GM10266 (cell line): ENCODE data around the gene TFB2M.

Source experiments
- DNase-seq: peaks from one replicate; pipeline ENCODE4 v3.0.0; 2012; ENCODE audit errors: extremely low spot score
- CTCF ChIP-seq: IDR thresholded peaks from 2 replicates; pipeline ENCODE4 v1.5.1; 2012; ENCODE audit warnings: mild to moderate bottlenecking, low read depth; ENCODE audit not compliant: control insufficient read depth, insufficient read depth; ENCODE audit errors: missing control alignments

The TFB2M gene

GRCh38 chr1:246600579-246600978 is 34.5 kb upstream of the TFB2M start:
- no peak for TF ChIP-seq CTCF
- DNase-seq, result no peak

- no peak for DNase-seq
- no peak for TF ChIP-seq CTCF
Observed at GRCh38 chr1:246599315-246599714, 33.3 kb upstream of the TFB2M start.

- DNase-seq, result no peak
Observed at GRCh38 chr1:246597971-246598370, 31.9 kb upstream of the TFB2M start.

GRCh38 chr1:246597340-246597739 is 31.3 kb upstream of the TFB2M start:
- no peak for DNase-seq
- no peak for TF ChIP-seq CTCF

More at GRCh38 chr1:246597971-246598370, 31.9 kb upstream of the TFB2M start:
- no peak for TF ChIP-seq CTCF

GRCh38 chr1:246595146-246595545 is 29.1 kb upstream of the TFB2M start:
- no peak for DNase-seq
- TF ChIP-seq CTCF, result no peak

GRCh38 chr1:246592695-246593094 is 26.6 kb upstream of the TFB2M start:
- DNase-seq, result no peak
- no peak for TF ChIP-seq CTCF

- no peak for DNase-seq
- no peak for TF ChIP-seq CTCF
Observed at GRCh38 chr1:246591958-246592357, 25.9 kb upstream of the TFB2M start.
